ENCODE measurements around the gene EFCAB11. TPM values are rescaled to one million over a fixed set of nuclear protein-coding genes. Genes with fewer than 3 reads are reported as not detected.
A peak's percentile ranks its signal among the peaks of the same experiment; 100 is the strongest.

EFCAB11 gene
- total RNA-seq, 1 donor from 2014 or later = 15.9 TPM

- peak; percentile 34 for DNase-seq (ENCODE audit: low spot score)
Observed at GRCh38 chr14:89866458-89866857, 88.1 kb downstream of the EFCAB11 start.

GRCh38 chr14:89865153-89865552 lies 89.4 kb downstream of the EFCAB11 start:
- no peak for DNase-seq (ENCODE audit: low spot score)

GRCh38 chr14:89862856-89863255 lies 91.7 kb downstream of the EFCAB11 start:
- no peak for DNase-seq (ENCODE audit: low spot score)

GRCh38 chr14:89861630-89862029 lies 92.9 kb downstream of the EFCAB11 start:
- DNase-seq (ENCODE audit: low spot score) = no peak

GRCh38 chr14:89858089-89858488 lies 96.4 kb downstream of the EFCAB11 start:
- no peak for DNase-seq (ENCODE audit: low spot score)

GRCh38 chr14:89856871-89857345 lies 97.6 kb downstream of the EFCAB11 start:
- DNase-seq (ENCODE audit: low spot score) = peak; percentile 33

- DNase-seq (ENCODE audit: low spot score) = peak; percentile 21
Observed at GRCh38 chr14:89855961-89856656, 98.4 kb downstream of the EFCAB11 start.

- DNase-seq (ENCODE audit: low spot score) = no peak
Observed at GRCh38 chr14:89853936-89854693, 100.4 kb downstream of the EFCAB11 start.

GRCh38 chr14:89851106-89851505 lies 103.4 kb downstream of the EFCAB11 start:
- no peak for DNase-seq (ENCODE audit: low spot score)

GRCh38 chr14:89849931-89850330 lies 104.6 kb downstream of the EFCAB11 start:
- no peak for DNase-seq (ENCODE audit: low spot score)

- DNase-seq (ENCODE audit: low spot score) = no peak
Observed at GRCh38 chr14:89848165-89848564, 106.4 kb downstream of the EFCAB11 start.

- peak; percentile 45 for DNase-seq (ENCODE audit: low spot score)
Observed at GRCh38 chr14:89845346-89845745, 109.2 kb downstream of the EFCAB11 start.

GRCh38 chr14:89844508-89844907 lies 110.0 kb downstream of the EFCAB11 start:
- no peak for DNase-seq (ENCODE audit: low spot score)

- no peak for DNase-seq (ENCODE audit: low spot score)
Observed at GRCh38 chr14:89842837-89843236, 111.7 kb downstream of the EFCAB11 start.

- no peak for DNase-seq (ENCODE audit: low spot score)
Observed at GRCh38 chr14:89841851-89842250, 112.7 kb downstream of the EFCAB11 start.

GRCh38 chr14:89836830-89837469 lies 117.6 kb downstream of the EFCAB11 start:
- no peak for DNase-seq (ENCODE audit: low spot score)

- no peak for DNase-seq (ENCODE audit: low spot score)
Observed at GRCh38 chr14:89833661-89834060, 120.9 kb downstream of the EFCAB11 start.

GRCh38 chr14:89833120-89833532 lies 121.4 kb downstream of the EFCAB11 start:
- no peak for DNase-seq (ENCODE audit: low spot score)

GRCh38 chr14:89828471-89829165 lies 125.9 kb downstream of the EFCAB11 start:
- peak; percentile 72 for DNase-seq (ENCODE audit: low spot score)

- no peak for DNase-seq (ENCODE audit: low spot score)
Observed at GRCh38 chr14:89827265-89827664, 127.3 kb downstream of the EFCAB11 start.

GRCh38 chr14:89826596-89826995 lies 127.9 kb downstream of the EFCAB11 start:
- peak; percentile 73 for DNase-seq (ENCODE audit: low spot score)

- no peak for DNase-seq (ENCODE audit: low spot score)
Observed at GRCh38 chr14:89823743-89824142, 130.8 kb downstream of the EFCAB11 start.

Measured in umbilical cord (tissue), 2 donors.